Stimulated activated CD4-positive, alpha-beta T cell treated with anti-CD3 and anti-CD28 coated beads, TNF-alpha, amount 100 ng/mL, for 1 hour (primary cell): Measurements from ENCODE around the gene DNMT3B.
"Not testable (repeated sequence)": the region's sequence is repeated elsewhere in the genome, so short reads cannot be mapped to it uniquely, and the experiment has no call there.

Experiments
- DNase-seq, 3 donors: peaks; one replicate each; pipeline ENCODE4 v3.0.0-alpha.2; 2020; ENCODE audit warnings: low read depth in 3 of 3, low spot score in 1 of 3

The DNMT3B gene

GRCh38 chr20:32762754-32763201, 593 bp downstream of the DNMT3B start:
- DNase-seq = no peak

- no peak for DNase-seq
Observed at GRCh38 chr20:32763202-32764004, 1.2 kb downstream of the DNMT3B start.

- DNase-seq = no peak
Observed at GRCh38 chr20:32764005-32764960, 2.1 kb downstream of the DNMT3B start.

GRCh38 chr20:32765230-32765875, 3.2 kb downstream of the DNMT3B start:
- DNase-seq = not testable (repeated sequence)

- no peak for DNase-seq
Observed at GRCh38 chr20:32767418-32768198, 5.4 kb downstream of the DNMT3B start.

GRCh38 chr20:32772046-32772445, 9.9 kb downstream of the DNMT3B start:
- no peak for DNase-seq

- no peak for DNase-seq
Observed at GRCh38 chr20:32773223-32773622, 11.0 kb downstream of the DNMT3B start.

- no peak for DNase-seq
Observed at GRCh38 chr20:32773855-32774254, 11.7 kb downstream of the DNMT3B start.

GRCh38 chr20:32775336-32775991, 13.3 kb downstream of the DNMT3B start:
- DNase-seq = no peak

- no peak for DNase-seq
Observed at GRCh38 chr20:32777177-32777956, 15.2 kb downstream of the DNMT3B start.

- no peak for DNase-seq
Observed at GRCh38 chr20:32779500-32780211, 17.5 kb downstream of the DNMT3B start.

GRCh38 chr20:32780278-32780677, 18.1 kb downstream of the DNMT3B start:
- no peak for DNase-seq

GRCh38 chr20:32780749-32781655, 18.8 kb downstream of the DNMT3B start:
- no peak for DNase-seq

- no peak for DNase-seq
Observed at GRCh38 chr20:32784369-32785080, 22.3 kb downstream of the DNMT3B start.

GRCh38 chr20:32786059-32786760, 24.0 kb downstream of the DNMT3B start:
- DNase-seq = no peak

GRCh38 chr20:32787168-32787567, 25.0 kb downstream of the DNMT3B start:
- DNase-seq = no peak
